CD4-positive, alpha-beta T cell (primary cell): Measurements from ENCODE around the gene FAM120C. TPM values are rescaled to one million over a fixed set of nuclear protein-coding genes. Genes with fewer than 3 reads are reported as not detected.

Source experiments
- ATAC-seq: fragments of 200-7000 bp; cut with Tn5 transposase; one replicate; pipeline ENCODE4 v1.10.0; 2022; ENCODE audit warnings: mild to moderate bottlenecking; ENCODE audit not compliant: poor library complexity
- CTCF ChIA-PET: fragments of 350-600 bp; sonication (Branson Sonifier 250); formaldehyde crosslinking; loops from one replicate; lab custom pipeline; 2021; ENCODE audit warnings: antibody characterized with exemption, inconsistent platforms; lab: Charles Lee
- POLR2A ChIA-PET: fragments of 350-600 bp; sonication (Branson Sonifier 250); formaldehyde crosslinking; loops from one replicate; lab custom pipeline; 2021; ENCODE audit warnings: antibody characterized with exemption, inconsistent platforms; lab: Charles Lee
- DNase-seq, 14 experiments: peaks; one replicate each; pipeline ENCODE4 v3.0.0-alpha.2; 2013 to 2020; ENCODE audit warnings: mixed read lengths in 2 of 14
- H3K27ac ChIP-seq, 2 donors: one replicate each; pipeline versions ENCODE4 v1.5.1 to v1.7.0; 2013; ENCODE audit warnings: low read length in 2 of 2, low read depth in 1 of 2, mild to moderate bottlenecking in 1 of 2
- H3K27me3 ChIP-seq, 2 experiments: 1 replicate in 1 of 2; 2 replicates in 1 of 2; pipeline versions ENCODE4 v1.6.1 to v1.7.0; 2013; ENCODE audit warnings: low read length in 2 of 2, control low read depth in 1 of 2, mild to moderate bottlenecking in 1 of 2, moderate library complexity in 1 of 2; ENCODE audit not compliant: insufficient read depth in 2 of 2, control insufficient read depth in 1 of 2
- H3K36me3 ChIP-seq: one replicate; pipeline ENCODE4 v1.6.1; 2013; ENCODE audit warnings: low read length, control low read depth; ENCODE audit not compliant: insufficient read depth
- H3K4me1 ChIP-seq: one replicate; pipeline ENCODE4 v1.6.1; 2013; ENCODE audit warnings: low read length, control low read depth; ENCODE audit not compliant: insufficient read depth
- H3K4me3 ChIP-seq: one replicate; pipeline ENCODE4 v1.5.1; 2013; ENCODE audit warnings: mild to moderate bottlenecking, low read length, moderate library complexity
- H3K9me3 ChIP-seq, 2 experiments: 1 replicate in 1 of 2; 2 replicates in 1 of 2; pipeline versions ENCODE4 v1.6.1 to v1.7.0; 2013; ENCODE audit warnings: low read length in 2 of 2, mild to moderate bottlenecking in 2 of 2, control low read depth in 1 of 2, moderate library complexity in 1 of 2; ENCODE audit not compliant: control insufficient read depth in 1 of 2, insufficient read depth in 1 of 2
- H3K27ac Mint-ChIP-seq: one replicate; pipeline ENCODE4 v1.8.0; 2020; ENCODE audit warnings: mixed read lengths
- H3K27me3 Mint-ChIP-seq: one replicate; pipeline ENCODE4 v1.8.0; 2021; ENCODE audit warnings: mixed read lengths
- H3K36me3 Mint-ChIP-seq: one replicate; pipeline ENCODE4 v1.8.0; 2021; ENCODE audit warnings: low read depth, mixed read lengths
- H3K4me1 Mint-ChIP-seq: one replicate; pipeline ENCODE4 v1.8.0; 2021; ENCODE audit warnings: low read depth, mixed read lengths
- H3K4me3 Mint-ChIP-seq: one replicate; pipeline ENCODE4 v1.8.0; 2020; ENCODE audit warnings: mild to moderate bottlenecking, mixed read lengths
- H3K9me3 Mint-ChIP-seq: one replicate; pipeline ENCODE4 v1.8.0; 2020; ENCODE audit warnings: mixed read lengths
- intact Hi-C, 2 experiments: fragments of 100-400 bp; cut with DNase I in 1 of 2; cut with micrococcal nuclease in 1 of 2; formaldehyde crosslinking; loops; one replicate each; pipeline versions ENCODE4 v1.15.1 to v1.9.0; 2023 to 2025; cut with DNase I, micrococcal nuclease
- polyA plus RNA-seq, 2 donors: library from polyadenylated mRNA; unstranded; fragments of 120-200 nt; gene quantifications; one replicate each; pipeline ENCODE4 v1.2.1, GENCODE V29; 2013
- total RNA-seq, 174 experiments: library from RNA in 2 of 174; stranded (reverse) in 2 of 174; gene quantifications; one replicate each; pipeline ENCODE4 v1.2.3 and lab custom pipeline; 2021 to 2026
- TF ChIP-seq, protein P1 (sequence below): fragments of 200-600 bp; IDR thresholded peaks from one replicate; pipeline ENCODE4 v1.8.0; 2022; ENCODE audit warnings: antibody characterized with exemption, mild to moderate bottlenecking

FAM120C gene, protein sequence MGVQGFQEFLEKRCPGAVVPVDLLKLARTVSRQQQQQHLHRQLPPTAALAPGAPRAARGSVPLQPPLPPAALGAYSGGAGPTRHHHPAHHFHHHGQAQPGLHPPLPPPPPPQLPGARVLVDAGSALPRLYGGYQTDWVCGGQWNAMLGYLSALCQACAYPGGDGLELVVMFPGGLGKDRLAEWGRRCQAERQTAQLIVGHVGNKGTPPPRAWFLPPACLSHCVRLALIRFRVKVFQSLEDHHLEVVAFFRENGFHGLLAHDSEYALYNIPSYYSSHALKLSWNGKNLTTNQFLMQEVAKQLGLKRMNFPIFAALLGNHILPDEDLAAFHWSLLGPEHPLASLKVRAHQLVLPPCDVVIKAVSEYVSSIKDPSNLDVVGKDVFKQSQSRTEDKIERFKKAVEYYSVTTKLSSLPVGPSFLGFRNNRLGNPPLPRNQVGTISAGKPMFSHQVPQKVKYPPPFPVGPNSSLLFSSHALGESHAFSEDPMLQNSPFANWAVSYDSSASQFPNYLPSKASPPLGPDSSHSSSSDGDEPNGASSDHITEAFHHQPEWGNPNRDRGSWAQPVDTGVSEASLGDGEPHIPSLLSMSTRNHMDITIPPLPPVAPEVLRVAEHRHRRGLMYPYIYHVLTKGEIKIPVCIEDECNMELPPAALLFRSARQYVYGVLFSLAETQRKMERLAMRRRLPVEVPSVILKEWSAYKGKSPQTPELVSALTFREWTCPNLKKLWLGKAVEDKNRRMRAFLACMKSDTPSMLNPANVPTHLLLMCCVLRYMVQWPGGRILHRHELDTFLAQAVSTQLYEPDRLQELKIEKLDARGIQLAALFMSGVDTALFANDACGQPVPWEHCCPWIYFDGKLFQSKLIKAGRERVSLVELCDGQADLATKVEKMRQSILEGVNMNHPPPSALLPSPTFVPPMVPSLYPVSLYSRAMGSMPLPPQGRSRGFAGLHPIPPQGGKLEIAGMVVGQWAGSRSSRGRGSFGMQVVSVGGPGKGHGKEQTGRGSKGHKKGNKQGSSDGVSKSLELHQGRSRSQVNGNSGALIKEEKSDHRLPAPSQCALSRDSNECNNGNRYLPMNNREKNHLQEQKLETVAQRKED
- 10 to 100 TPM; 12.3 to 13.3 TPM for total RNA-seq
- polyA plus RNA-seq (2013, experiment 1 of 2), result 7.7 TPM
- polyA plus RNA-seq (2013, experiment 2 of 2), result 7.6 TPM
- total RNA-seq (lab: John Stamatoyannopoulos, UW), result 4.1 to 30.0 (median 10.7) reads per million in 172 experiments

DNA sequence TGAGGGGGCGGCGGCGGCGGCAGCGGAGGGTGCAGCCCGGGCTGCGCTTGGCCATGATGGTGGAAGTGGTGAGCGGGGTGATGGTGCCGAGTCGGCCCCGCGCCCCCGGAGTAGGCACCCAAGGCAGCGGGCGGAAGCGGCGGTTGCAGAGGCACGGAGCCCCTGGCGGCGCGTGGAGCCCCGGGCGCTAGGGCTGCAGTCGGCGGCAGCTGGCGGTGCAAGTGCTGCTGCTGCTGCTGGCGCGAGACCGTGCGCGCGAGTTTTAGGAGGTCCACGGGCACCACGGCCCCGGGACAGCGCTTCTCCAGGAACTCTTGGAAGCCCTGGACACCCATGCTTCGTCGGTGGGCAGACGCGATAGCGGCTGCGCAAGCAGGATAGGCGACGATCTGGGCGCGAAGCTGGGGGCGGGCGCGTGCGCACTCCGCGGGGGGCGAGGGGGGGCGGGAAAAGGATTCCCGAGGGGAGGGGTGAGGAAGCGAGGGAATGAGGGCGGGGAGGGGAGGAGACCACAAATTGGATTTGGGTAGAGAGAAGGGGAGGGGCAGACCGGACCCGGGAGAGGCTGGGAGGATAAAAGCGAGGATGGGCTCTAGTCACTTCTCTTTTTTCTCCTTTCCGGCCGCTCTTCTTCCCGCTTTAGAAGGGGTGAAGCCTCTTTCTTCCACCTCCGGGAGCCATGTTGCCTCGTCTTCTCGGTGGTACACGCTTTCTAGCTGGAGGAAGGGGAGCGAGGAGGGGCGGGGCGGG, at the start of gene FAM120C:
Gene FAM120C (minus strand): TSS at position 391 of the 750 bp plus-strand sequence. CDS start 56 bp downstream, at position 335.
- peaks cover 29% of the 10 kb centered on the region for H3K4me1 ChIP-seq
- peak within 1 kb of the TSS; percentile 69 to 75 for H3K27ac ChIP-seq
- no peaks in the 10 kb centered on the region for H3K9me3 ChIP-seq
- CTCF ChIA-PET, result interaction anchor here (1.0 kb wide), 1 partner anchor 139 kb away, joined by 3 read pairs; the partner anchor contains the start of gene PHF8
- H3K27me3 ChIP-seq, result no peaks in the 10 kb centered on the region
- ATAC-seq, result peak; percentile 69
- peaks cover 2% of the 10 kb centered on the region for H3K36me3 ChIP-seq
- Mint-ChIP-seq H3K27ac (peak within 1 kb of the TSS; percentile 86), H3K9me3 (no peaks in the 10 kb centered on the region), H3K27me3 (no peaks in the 10 kb centered on the region), H3K4me1 (peaks cover 41% of the 10 kb centered on the region), H3K4me3 (peak within 1 kb of the TSS; percentile 92), H3K36me3 (peaks cover 29% of the 10 kb centered on the region)
- intact Hi-C loops, result loop anchor here (1.0 to 10.0 kb wide), 7 partner anchors 138 to 1532 kb away; partner anchors contain the start of genes PHF8 (in 2 of the 2), GNL3L (in 1 of the 2), RRAGB (in 1 of the 2) and WNK3 (in 1 of the 2)
- TF ChIP-seq, protein P1, sequence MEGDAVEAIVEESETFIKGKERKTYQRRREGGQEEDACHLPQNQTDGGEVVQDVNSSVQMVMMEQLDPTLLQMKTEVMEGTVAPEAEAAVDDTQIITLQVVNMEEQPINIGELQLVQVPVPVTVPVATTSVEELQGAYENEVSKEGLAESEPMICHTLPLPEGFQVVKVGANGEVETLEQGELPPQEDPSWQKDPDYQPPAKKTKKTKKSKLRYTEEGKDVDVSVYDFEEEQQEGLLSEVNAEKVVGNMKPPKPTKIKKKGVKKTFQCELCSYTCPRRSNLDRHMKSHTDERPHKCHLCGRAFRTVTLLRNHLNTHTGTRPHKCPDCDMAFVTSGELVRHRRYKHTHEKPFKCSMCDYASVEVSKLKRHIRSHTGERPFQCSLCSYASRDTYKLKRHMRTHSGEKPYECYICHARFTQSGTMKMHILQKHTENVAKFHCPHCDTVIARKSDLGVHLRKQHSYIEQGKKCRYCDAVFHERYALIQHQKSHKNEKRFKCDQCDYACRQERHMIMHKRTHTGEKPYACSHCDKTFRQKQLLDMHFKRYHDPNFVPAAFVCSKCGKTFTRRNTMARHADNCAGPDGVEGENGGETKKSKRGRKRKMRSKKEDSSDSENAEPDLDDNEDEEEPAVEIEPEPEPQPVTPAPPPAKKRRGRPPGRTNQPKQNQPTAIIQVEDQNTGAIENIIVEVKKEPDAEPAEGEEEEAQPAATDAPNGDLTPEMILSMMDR, result no peak
- peak within 1 kb of the TSS; percentile 67 for H3K4me3 ChIP-seq
- peak; percentile 41 to 82 (median 56) for DNase-seq
- POLR2A ChIA-PET, result interaction anchor here (0.7 to 2.8 kb wide), 12 partner anchors 11 to 1306 kb away, joined by 3 to 43 read pairs (median 7); partner anchors contain the start of genes APEX2, GNL3L, PHF8 and RIBC1

DNA sequence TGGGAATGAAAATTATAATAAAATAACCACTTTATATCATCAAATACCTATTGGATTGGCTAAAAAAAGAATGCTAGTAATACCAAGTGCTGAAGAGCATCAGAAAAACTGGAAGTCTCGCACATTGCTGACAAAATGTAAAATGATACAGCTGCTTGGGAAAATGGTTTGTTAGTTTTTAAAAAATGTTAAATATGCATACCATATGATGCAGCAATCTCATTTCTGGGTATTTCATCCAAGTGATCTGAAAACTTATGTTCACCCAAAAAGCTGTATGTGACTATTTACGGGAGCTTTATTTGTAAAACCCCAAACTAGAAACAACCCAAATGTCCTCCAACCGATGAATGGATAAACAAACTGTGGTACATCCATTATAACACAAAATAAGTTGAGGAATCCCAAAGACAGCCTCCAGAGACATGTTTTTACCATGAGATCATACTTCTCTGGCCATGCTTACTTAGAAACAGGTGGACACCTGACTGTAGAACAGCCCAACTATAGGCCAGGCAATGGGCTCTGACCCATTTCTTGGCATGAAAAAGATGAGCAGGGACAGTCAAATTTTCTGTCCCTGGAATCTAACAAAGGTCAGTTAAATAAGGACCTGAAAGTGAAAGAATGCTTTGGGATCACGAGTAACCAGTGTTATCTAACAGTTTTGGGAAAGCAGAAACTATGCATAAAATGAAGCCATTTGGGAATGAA, 47.5 kb upstream of the FAM120C start:
- Histone ChIP-seq H3K27ac (no peak overlapping the region), H3K36me3 (no peaks in the 10 kb centered on the region), H3K4me1 (no peaks in the 10 kb centered on the region), H3K9me3 (no peaks in the 10 kb centered on the region), H3K27me3 (no peaks in the 10 kb centered on the region), H3K4me3 (no peak overlapping the region)
- no peak overlapping the region for H3K4me3 Mint-ChIP-seq
- CTCF ChIA-PET, result interaction anchor here (0.6 kb wide), 1 partner anchor 14 kb away, joined by 3 read pairs; no protein-coding TSS in a partner anchor
- H3K9me3 Mint-ChIP-seq, result no peaks in the 10 kb centered on the region
- no peak overlapping the region for H3K27ac Mint-ChIP-seq
- intact Hi-C loops, result no loop called here
- TF ChIP-seq, protein P1, result no peak
- DNase-seq (no peak), ATAC-seq (no peak)
- no peaks in the 10 kb centered on the region for H3K27me3 Mint-ChIP-seq
- POLR2A ChIA-PET, result no interaction called here
- H3K4me1 Mint-ChIP-seq, result no peaks in the 10 kb centered on the region
- no peaks in the 10 kb centered on the region for H3K36me3 Mint-ChIP-seq
